CD4-positive, alpha-beta T cell treated with Interleukin-12 subunit alpha and Interleukin-12 subunit beta, for 1 hour (primary cell): ENCODE data around the gene PLXNA4.

Experiments used
- DNase-seq: peaks from one replicate; pipeline ENCODE4 v3.0.0-alpha.2; 2020

PLXNA4 gene

DNA sequence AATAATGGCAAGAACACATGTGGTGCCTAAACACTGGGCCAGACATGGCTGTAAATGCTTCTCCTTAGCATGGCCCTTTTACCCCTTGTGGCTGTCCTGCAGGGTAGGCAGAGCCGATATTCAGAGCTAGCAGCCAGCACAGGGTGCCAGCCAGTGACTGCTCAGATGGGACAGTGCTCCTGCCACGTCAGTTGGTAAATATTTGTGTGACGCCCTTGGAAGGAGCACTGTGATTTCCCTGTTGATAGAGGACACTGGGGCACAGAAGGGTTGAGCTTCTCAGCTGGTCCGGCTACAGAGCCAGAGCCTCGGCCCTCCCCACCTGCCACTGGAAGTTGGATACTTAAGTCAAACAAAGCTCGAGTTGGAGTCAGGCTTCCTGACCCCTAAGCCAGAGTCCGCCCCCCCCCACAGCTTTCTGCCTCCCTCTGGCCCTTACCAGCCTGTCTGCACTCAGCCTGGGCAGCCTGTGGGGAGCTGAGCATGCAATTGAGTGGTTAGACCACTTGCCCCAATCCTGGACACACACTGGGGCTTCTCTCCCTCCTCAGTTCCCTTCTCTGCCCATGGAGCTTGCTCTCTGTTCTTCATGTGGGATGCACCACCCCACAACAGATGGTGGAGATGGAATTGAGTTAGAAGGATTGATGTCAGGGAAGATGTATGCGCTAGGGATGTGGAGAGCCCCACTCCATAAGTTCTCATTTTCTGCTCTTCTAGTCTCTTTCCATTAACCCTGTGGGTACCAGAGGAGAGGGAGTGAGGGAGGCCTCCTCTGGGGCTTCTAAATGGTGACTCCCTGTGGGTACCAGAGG is 350.8 kb downstream of the PLXNA4 start:
- no peak for DNase-seq

DNA sequence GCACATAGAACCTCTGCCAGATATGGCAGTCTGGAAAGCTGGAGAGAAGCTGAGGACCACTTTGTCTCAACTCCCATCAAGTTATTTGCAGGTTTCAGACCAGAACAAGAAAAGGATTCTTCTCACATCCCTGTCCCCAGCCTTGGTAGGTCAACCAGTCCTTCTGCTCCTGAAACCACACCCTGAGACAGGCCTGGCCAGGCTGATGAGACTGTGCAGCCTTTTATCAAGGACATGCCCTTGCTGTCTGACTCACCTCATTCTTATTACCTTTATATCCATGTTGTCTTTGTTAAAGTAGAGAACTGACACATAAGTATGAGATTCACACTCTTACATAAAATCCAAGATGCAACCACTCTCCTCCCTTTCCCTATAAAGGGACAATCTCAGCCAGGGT is 354.9 kb downstream of the PLXNA4 start:
- no peak for DNase-seq

DNA sequence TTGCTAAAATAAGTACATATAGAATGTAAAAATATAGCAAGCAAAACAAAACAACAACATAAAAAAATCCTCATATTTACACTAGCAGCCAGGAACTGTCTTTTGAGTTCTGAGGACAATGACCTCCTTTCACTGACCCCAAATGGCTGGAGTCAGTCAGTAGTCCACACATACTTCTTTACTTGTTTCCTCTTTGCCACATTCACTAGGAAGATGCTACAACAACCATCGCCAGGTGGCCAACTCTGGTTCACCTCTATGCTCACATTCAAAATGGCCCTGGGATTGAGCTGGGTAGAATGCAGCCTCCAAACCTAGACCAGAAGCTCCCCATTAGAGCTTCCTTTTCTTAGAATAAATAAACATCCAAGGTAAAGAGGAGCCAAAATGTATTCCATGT is 356.2 kb downstream of the PLXNA4 start:
- DNase-seq: no peak

DNA sequence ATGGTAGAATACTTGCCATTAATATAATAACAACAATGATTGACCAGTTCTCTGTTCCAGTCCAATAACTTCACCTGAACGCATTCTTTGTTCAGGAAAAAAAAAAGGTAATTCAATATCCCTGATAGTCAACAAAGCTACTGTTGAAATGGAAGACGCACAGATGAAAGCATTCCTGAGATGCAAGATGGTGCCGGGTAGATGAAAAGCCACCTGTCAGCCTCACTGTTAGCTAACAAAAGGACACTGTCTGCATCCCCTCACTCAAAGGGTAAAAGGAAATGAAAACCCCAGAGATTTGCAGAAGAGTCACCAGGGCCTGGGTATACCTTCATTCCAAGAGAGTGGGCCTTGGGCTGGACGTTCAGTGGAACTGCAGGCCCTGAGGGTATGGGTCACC is 357.4 kb downstream of the PLXNA4 start:
- no peak for DNase-seq

DNA sequence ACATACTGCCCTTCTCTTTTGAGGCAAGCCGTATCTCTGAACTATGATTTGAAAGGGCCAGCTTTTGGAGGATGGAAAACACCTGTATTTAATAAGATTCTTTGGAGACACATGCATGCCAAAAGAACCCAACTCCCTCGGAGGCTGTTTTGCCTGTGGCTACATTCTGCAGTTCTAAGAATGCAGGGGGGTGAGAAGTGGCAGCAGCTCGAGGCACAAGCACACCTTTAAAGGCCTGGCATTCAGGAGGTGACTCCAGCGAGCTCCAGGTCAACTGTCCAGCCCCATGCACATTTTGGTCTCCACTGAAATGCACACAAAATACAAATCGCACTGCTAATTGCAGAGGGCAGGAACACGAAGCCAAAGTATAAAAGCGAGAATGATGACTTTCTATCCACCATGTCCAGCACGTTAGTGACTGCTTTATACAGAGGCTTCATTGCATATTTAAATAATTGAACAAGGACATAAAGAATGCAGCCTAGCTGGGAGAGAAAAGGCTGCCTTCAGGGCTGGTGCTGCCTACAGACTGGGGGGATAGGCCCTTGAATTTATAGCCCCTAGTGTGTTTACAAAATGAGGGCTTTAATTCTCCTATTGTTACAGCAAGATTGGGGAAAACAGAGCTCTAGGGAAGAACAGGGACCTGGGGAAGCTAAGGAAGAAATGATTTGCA is 359.3 kb downstream of the PLXNA4 start:
- no peak for DNase-seq

DNA sequence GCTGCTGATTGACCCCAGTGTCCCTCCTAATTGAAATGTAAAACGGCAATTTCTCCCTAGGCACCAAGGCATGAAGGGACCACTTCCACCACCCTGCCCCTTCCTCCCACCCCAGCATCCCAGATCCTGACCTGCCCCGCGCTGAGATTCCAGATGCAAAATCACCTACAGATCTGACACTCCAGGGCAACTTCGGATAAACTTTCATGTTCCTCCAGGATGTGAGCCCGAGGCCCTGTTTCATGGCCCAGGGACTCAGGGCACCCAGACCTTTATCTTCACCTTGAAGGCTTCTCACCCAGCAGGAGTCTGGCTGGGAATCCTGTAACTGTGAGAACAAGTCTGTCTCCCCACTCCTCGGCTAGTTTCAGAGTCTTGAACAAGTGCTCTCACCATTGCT is 361.8 kb downstream of the PLXNA4 start:
- DNase-seq: no peak

DNA sequence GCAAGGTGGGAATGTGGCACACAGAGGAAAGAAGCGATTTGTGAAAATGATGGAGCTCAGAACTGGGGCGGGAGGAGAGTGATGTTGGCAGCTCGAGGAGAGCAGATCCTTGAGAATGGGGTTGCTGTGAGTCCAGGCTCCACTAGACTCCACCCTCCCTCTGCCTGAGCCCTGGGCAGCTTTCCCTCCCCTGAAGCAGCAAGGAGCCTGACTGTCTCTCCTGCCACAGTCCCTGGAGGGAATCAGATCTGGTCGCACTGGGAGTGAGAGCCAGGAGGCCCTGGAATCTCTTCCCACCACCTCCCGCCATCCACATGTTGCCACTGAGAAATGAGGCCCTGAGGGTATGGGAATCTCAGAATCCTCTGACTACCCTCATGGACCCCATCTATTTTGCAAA is 362.7 kb downstream of the PLXNA4 start:
- no peak for DNase-seq

DNA sequence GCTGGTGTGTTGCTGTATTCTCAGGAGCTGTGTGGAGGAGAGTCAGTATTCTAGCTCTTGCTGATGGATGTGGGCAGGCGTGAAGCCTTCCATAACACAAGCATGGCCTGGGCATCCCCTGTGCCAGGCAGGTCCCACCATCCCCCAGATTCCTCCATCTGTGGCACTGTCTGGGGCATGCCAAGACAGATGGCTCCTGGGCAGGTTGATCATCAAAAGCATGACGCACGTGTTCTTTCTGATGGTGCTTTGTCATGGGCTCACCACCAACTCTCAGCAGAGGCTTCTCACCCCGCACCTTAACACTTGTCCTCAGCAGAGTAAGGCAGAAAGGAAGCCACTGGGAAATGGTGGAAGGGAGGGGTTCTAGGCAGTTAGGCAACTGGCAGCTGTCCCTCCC is 364.3 kb downstream of the PLXNA4 start:
- DNase-seq: no peak

DNA sequence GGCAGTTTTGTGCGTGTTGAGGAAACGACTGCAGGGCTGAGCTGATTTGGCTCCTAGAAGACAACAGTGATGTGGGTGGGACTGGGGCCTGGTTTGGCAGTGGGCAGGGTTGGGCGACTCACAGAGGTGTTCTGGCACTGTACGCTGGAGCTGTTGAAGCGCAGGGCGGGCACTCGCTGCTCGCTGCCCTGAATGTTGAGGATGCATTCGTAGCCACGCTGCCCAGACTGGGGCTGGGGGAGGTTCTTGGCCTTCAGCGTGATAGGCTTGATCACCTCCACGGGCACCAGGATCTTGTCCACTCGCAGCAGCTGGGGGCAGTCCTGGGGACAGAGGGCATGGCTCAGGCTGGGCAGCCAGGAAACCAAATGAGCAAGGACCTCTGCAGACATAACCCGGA is 365.4 kb downstream of the PLXNA4 start:
- DNase-seq: no peak

DNA sequence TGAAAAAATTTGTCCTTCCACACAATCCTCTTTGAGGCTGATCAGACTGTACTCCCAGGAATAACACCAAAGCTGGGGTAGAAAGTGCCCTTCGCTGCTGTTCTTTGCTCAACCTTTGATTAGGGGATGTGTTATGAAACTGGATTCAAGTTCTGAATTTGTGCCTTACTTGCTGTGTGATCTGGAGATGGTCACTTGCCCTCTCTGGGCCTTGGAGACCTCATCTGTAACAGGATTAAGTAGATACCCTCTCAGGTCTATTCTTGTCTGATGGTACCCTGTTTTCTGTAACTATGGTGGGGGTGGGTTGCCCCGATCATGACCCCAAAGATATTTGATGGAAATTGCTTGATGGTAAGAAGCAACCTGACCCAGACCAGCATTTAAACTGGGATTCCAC is 368.5 kb downstream of the PLXNA4 start:
- DNase-seq: no peak

DNA sequence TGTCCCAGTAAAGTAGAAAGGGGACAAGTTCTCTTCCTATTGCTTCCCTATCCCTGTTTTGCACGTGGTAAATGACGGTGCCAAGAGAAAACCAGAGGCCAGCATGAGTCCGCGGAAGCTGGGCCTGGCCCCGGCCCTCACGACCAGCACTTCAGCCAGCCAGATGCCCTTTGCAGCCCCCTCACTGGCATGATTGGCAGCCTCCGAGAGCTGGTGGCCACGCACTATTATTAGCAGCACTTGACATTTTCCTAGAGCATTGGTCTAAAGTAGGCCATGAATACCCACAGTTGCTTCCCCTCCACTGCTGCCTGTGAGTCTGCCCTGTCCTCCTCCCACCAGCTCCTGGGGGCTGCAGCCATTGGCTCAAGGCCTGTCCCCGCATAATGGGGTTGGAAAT is 369.1 kb downstream of the PLXNA4 start:
- no peak for DNase-seq

DNA sequence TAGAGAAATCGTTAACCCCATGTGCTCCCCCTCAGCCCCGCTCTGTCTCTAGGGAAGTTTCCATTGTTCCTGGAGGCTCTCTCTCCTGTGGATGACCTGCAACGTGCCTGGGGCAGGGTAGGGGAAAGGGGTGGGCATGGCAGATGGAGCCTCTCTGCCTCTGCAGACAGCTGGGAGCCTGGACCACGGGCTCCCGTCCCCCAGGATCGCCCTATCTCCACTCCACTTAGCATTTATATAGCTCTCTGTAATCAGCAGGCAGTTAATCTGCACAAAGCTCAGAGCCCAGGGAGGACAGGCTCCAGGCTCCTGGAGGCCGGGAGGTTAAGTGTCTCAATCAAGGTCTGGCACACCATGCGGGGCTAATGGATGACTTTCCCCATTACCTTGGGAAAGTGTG is 369.7 kb downstream of the PLXNA4 start:
- no peak for DNase-seq

DNA sequence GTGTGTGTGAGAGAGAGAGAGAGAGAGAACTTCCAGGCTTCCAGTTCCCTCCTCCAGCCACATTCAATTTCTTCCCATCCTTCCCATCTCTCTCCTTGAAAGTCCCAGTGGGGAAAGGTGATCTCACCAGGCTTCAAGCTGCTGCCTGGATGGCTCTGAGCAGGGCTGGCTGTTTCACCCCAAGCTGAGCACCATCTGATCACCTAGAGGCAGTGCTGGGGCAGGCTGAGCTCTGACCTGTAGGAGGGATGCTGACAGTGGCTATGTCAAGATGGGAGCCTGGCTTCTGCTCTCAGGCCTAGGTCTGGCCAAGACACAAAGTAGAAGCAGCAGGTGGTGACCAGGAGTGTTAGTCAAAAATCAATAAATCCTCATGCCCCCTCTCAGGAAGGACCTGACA is 370.8 kb downstream of the PLXNA4 start:
- no peak for DNase-seq

DNA sequence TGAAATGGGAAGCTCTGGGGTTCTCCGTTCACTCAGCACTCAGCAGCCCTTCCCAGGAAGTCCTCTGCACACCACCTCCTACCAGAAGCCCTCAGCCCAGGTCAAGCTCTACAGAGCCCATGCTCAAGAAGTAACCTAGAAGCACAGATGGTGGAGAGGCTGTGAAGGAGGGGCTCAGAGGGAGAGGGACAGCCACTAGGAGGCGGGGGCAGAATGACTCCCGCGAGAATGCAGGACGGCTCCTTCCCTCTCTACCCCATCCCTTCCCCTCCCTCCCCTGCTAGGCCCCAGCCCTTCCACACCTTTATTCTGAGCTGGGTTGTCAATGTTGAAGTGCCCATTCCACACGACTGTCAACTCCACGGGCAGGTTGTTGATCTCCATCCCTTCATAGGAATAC is 373.2 kb downstream of the PLXNA4 start:
- DNase-seq: no peak

DNA sequence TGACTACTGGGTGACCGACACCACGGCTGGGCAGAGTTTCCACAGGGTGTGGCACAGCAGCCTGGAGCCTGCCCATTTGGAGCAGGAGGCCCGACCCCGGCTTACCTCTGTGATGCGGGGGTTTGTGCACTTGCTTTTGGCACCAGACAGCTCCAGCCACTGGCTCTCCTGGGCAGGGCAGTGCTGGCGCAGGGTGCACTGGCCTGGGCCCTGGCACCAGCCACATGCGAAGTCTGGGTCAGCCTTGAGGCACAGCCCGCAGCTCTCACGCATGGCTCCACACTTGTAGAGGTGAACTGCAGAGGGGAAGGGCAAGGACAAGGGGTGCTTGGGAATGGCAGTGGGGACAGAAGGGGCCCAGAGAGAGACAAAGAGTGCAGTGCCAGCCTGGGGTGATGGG is 373.7 kb downstream of the PLXNA4 start:
- no peak for DNase-seq

DNA sequence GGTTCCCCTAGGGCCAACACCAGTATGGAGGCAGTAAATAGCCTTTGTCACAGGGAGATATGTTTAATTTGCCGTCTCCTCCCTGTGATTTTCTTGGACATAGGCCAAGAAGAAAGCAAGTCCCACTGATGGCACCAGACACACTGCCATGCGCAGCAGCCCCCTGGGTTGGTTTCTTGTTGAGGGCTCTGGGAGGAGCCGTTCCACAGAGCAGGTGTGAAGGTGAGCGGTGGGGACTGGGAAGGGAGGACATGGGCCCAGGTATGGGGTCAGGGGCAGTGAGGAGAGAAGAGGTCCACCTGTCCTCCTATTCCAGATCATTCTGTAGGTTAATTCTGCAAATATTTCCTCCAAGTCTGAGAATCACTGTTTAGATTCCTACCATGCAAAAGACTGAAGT is 376.1 kb downstream of the PLXNA4 start:
- DNase-seq: no peak

DNA sequence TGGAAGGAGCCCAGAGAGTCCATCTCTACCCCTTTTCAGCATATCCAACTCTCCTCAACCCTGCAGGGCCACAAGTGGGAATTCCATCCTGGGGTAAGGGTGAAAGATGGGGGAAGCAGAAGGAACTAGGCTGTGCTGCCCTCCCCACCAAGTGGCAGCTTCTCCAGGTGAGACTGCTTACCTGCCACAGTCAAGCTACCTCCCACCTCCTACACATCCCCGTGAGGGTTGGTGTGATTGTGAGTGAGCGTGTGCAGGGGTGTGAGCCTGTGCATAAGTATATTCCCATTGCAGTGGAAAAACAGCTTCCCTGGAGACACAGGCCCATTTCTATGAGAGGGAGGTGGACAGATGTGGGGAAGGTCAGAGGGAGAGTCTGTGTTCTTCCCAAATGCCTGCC is 376.6 kb downstream of the PLXNA4 start:
- DNase-seq: no peak

DNA sequence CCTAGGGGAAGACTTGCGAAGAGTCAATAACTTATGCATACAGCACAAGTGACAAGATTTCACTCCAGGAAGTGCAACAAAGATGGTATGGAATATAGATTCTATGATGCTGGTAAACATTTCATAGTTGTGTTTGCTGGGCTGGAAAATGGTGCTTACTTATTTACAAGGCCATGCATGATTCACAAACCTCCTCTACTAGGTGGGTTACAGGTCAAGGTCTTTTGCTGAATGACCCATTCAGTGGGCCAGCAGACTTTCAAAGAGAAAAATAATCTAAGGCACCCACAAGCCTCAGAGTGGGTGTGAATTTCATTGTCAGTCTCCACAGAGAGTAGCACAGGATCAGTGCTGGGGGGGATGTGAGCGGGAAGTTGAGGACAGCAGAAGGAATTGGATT is 378.5 kb downstream of the PLXNA4 start:
- no peak for DNase-seq

DNA sequence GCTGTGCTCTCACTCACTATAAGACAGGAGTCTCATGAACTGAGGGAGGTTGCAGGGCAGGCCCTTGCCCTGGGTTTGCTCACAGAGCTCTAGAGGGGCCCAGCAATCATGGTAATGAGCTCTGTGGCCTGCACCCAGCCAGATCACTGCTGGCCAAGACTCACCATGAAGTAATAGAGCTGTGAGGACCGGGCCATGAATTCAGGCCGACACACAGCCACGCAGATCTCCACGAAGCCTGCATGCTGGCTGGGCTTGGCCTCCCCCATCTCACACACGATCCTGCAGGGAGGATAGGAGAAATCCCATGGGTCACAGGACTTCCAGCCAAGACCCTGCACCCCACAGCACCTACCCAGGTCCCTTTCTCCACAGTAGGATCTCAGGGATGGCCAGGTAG is 382.4 kb downstream of the PLXNA4 start:
- no peak for DNase-seq

DNA sequence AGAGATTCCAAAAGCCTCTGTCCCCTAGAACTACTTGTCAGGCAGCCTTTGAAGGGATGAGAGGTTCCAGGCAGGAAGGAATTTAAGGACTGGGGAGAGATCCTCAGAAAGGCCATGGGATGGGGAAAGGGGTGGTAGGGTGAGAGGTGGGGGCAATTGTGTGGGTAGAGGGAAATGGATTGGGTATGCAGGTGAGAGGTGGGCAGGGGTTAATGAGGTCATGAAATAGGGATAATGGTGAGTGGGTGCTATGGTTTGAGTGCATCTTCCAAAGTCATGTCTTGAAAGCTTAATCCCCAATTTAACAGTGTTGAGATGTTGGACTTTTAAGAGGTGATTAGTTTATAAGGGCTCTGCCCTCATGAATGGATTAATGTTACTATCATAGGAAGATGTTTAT is 383.5 kb downstream of the PLXNA4 start:
- no peak for DNase-seq

DNA sequence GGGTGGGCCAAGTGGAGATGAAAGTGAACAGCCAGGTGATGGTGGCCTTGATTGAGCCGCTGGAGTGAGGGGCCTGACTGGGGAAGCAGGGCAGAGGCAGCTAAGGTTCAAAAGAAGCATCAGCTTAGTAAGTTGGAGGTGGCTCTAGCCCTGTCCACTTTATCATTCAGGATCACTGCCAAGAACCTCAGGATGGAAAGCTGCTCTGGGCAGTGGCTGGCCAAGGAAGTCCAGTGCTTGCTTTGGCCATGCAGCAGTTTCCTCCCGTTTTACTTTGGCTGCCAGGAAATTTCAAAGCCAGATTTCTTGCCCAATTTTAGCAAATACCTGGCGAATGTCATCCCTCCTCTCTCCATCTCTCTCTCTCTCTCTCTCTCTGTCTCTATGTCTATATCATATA is 384.9 kb downstream of the PLXNA4 start:
- no peak for DNase-seq

DNA sequence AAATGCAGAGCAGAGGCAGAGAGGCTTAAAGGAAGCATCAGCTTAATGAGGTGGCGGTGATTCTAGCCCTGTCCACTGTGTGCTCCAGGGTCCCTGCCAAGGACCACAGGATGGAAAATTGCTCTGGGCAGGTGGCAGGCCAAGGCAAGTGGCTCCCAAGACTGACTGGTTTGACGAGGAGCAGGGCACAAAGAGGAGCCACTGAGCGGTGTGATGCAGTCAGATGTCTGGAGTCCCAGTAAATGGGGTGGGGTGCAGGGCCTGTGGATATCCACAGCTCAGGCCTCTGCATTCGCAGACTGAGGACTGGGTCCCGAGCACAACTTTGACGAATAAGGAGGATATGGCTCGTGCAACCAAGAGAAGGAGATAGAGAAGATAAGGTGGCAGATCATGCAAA is 385.6 kb downstream of the PLXNA4 start:
- DNase-seq: no peak

DNA sequence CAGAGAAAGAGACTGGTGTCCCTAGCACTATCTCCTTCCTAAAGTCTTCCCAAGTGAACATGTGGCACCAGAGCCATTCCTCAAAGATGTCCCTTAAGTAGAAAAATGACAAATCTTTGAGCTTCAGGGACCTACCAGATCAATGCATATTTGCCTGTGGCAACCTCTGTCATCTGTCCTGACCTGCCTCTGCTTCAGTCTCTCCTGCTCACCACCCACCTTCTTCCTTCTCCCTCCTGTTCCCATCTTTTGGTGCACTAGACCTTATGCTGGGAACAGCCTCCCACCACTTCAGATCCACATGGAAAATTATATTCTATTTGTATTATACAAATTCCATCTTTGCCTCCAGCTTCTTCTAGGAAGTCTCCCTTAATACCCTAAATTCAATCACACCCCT is 386.4 kb downstream of the PLXNA4 start:
- no peak for DNase-seq

DNA sequence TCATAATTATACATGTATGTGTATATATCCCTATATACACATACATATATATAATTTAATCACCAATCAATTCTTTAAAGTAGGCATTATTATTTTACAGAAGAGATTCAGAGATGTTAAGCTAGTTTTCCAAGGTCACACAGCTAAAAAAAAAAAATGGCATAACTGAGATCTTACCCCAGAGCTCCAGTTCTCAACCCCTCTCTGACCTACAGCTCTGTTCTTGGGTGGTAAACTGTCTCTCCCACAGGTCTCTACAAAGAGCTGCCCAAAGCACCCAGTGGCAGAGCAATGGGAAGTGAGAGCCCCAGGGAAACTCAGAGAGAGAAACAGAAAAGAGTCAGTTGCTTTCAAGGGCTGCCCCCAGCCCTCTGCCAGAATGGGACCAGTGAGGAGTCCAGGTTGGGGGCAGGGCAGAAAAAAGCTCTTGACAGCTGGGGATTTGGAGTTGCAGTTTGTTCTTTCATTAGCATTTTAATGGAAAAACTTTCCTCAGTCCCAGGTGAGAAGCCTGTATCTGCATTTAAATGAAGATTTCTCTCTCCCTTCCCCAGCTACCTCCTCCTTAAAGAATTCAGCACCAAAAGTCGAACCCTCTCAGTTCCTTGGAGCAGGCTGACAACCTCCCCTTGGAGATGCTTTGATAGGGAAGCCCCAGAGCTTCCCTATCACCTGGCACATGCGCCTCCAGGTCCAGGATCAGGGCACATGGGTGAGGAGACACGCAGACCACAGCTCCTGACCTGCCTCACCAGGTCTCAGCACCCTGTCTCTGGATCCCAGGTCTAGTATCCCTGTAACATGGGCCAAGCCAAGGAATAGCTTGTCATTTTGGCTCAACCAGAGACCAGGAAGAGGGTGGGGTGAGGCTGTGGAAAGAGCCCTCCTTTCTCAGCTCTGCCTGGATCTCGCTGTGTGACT is 388.1 kb downstream of the PLXNA4 start:
- DNase-seq: no peak
